Measurements from ENCODE around the gene EBF4. TPM values are rescaled to one million over a fixed set of nuclear protein-coding genes. Genes with fewer than 3 reads are reported as not detected.

The EBF4 gene
- total RNA-seq, 1 donor, result 0.09 TPM

DNA sequence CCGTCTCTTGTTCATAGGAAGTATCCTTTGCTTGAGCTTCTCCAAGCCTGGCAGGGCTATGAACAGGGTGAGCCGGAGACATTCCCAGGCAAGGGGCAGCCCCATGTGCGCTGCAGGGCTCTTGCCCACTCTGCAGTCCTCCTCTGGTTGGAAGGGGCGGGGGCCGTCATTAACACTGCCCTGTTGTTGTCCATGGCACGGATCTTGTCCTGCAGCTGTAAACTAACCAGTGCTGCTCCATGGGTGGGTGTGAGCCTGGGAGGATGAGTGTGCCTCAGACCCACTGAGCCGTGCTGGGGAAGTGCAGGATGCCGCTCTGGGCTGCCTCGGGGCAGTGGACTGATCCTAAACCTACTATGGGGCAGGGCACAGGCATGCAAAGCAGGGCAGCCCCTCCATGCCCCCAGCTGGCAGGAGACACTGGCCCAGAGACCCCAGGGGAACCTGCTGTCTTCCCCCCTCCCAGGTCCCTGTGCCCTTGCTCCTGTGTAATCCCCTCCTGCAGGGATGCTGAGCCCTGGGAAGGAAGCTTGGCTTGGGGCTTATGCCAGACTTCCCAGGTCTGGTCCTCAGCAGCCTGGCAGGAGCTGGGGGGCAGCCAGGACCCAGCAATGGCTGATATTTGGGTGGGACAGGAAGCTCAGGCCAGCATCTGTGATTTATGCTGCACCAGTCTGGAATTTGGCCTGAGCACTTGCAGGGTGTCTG lies 8.5 kb downstream of the EBF4 start:
- no peak for TF ChIP-seq CTCF (IDR thresholded peaks at IDR 0.05; ENCODE audit: insufficient read depth, low read length)
- DNase-seq (ENCODE audit: low read depth), result no peak
- no peak overlapping the region for H3K4me3 ChIP-seq (ENCODE audit: low read depth, low read length)

GRCh38 chr20:2701671-2702081 lies 9.1 kb downstream of the EBF4 start:
- no peak for DNase-seq (ENCODE audit: low read depth)
- no peak for TF ChIP-seq CTCF (IDR thresholded peaks at IDR 0.05; ENCODE audit: insufficient read depth, low read length)
- no peak overlapping the region for H3K4me3 ChIP-seq (ENCODE audit: low read depth, low read length)

GRCh38 chr20:2703716-2704475 lies 11.3 kb downstream of the EBF4 start:
- TF ChIP-seq CTCF (IDR thresholded peaks at IDR 0.05; ENCODE audit: insufficient read depth, low read length), result no peak
- DNase-seq (ENCODE audit: low read depth), result no peak
- no peak overlapping the region for H3K4me3 ChIP-seq (ENCODE audit: low read depth, low read length)

DNA sequence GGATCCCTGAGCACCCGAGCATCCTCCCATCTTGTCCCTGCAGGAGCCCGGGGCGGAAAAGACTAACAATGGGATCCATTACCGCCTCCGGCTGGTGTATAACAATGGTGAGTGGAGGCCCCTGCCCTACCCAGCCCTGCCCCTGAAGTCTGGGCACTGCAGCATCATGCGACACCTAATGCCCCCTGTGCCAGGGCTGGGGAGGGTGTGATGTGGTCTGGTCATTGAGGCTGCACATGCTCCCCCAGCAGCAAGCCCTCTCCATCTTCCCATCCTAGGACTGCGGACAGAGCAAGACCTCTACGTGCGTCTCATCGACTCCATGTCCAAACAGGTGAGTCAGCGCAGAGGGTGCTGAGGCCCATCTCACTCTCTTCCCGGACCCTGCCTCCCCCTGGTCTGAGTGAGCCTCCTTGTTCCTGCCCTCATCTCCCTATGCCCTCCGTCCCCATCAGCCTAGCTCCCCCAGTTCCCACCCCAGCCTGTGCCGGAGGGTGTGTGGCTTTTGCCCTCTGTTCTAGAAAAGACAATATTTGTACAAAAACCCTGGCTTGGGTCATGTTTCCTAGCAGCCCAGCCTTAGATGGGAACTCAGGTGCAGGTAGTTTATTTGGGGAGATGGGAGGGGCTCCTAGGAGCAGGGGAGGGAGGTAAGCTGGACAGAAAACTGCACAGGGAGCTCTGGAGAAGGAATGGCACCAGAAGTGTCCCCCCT lies 13.5 kb downstream of the EBF4 start:
- DNase-seq (ENCODE audit: low read depth), result no peak
- no peak for TF ChIP-seq CTCF (IDR thresholded peaks at IDR 0.05; ENCODE audit: insufficient read depth, low read length)
- no peak overlapping the region for H3K4me3 ChIP-seq (ENCODE audit: low read depth, low read length)

GRCh38 chr20:2706688-2707352 lies 14.2 kb downstream of the EBF4 start:
- no peak overlapping the region for H3K4me3 ChIP-seq (ENCODE audit: low read depth, low read length)
- TF ChIP-seq CTCF (IDR thresholded peaks at IDR 0.05; ENCODE audit: insufficient read depth, low read length), result no peak
- no peak for DNase-seq (ENCODE audit: low read depth)

GRCh38 chr20:2707353-2708072 lies 14.9 kb downstream of the EBF4 start:
- no peak for DNase-seq (ENCODE audit: low read depth)

More at GRCh38 chr20:2707353-2708072, 14.9 kb downstream of the EBF4 start:
- no peak overlapping the region for H3K4me3 ChIP-seq (ENCODE audit: low read depth, low read length)
- TF ChIP-seq CTCF (IDR thresholded peaks at IDR 0.05; ENCODE audit: insufficient read depth, low read length), result no peak

Data from fibroblast of the aortic adventitia (primary cell).